ENCODE data around the gene CCDC167.

Gene CCDC167

DNA sequence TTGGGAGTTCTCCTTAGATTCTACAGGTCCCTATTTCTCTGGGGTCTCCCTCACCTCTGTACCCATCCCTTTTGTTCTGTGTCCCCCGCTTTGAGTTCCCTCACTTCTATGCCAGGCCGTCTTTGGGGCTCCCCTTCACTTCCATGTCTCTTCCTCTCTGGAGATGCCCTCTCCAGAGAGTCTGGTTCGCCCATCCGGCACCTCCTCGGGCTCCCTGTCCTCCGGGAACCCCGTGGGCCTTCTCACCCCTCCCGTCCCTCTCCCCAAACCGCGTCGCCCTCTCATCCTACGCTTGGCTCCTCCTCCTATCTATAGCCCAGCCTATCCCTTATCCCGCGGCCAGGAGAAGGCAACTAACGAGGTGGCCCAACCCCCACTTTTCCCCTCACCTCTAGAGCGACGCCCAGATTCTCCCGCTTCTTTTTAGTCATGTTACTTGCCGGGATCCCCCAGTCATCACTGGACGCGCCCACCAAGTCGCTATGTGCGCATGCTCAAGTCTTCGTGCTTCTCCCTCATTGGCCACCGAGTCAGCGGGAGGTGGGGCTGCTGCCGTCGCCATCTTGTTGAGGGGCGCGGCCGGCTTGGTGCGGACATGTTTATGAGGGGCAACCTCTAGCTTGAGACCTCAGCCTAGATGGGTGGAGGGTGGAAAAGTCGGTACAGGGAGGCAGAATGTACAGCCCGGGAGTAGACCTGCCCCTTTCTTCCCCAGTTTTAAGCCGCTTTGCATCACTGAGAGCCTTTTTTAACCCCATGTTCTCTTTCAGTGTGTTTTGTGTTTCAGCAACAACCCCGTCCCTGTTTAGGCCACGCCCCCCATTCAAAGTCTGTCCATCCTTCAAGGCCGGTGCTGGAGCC is at the start of gene CCDC167:
CCDC167 (minus strand) TSS at position 461 of the 861 bp plus-strand sequence; CDS start at position 431, 30 bp downstream.
- DNase-seq = peak; percentile 97

DNA sequence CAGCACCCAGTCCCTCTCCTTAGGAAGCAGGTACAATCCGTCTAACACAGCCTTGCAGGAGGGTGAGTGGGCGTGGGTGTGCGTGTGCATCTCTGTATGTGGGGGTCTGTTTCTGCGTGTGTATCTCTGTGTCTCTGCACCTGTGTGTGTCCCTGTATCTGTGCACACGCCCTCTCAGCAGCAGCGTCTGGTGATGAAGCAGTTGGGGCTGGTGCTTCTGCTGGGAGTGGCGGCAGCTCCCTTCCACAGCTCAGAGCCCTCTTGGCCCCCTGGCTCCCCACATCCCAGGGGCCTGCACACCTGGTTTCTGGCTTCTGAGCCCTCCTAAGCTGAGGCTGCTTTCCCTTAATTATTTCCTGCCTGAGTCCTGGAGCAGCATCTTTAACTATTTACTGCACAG is 49.5 kb upstream of the CCDC167 start:
- no peak for DNase-seq

DNA sequence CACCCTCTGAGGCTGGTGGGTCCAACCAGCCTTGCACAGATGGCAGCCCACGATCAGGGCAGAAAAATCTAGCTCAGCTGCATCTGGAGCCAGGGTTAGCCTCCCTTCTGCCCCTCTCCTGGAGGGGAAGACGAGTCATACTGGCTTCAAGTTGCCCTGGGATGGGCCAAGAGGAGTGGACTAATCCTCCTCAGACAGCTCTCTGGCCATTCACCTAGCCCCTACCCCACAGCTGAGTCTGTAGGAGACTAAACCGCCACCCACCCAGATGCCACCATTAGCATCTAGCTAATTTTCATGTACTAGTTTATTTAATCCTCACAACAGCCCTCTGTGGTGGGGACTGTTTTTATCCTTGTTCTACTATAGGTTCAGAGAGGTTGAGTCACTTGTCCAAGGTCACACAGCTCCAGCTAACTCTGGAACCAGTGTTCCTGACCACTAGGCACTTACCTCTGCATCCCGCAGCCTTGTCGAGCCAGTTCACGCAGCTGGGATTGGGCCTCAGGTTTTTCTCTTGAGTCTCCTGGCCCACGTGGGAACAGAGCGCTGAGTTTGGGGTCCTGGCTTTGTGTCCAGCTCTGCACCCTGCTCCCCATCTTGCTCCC is 48.5 kb upstream of the CCDC167 start:
- no peak for DNase-seq

DNA sequence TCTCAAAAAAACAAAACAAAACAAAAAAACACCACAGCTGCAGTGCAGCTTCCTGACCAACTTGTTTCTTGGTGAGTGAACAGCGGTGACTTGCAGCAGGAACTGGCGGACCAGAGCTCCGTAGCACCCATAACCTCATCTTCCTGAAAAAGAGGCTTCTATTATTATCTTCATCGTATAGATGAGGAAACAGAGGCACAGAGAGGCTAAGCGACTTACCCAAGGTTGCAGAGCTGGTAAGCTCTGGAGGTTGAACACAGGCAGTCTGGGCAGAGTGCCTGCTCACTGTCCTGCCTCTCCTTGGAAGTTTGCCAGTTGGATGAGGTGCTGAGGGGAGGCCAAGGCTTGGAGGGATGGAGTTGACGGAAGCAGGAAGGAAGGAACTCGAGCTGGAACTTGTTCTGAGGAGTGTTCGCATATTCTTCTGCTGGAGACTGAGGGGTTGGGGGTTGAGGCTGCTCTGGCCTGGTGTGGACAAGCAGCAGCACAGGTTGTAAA is 47.9 kb upstream of the CCDC167 start:
- peak; percentile 29 for DNase-seq

DNA sequence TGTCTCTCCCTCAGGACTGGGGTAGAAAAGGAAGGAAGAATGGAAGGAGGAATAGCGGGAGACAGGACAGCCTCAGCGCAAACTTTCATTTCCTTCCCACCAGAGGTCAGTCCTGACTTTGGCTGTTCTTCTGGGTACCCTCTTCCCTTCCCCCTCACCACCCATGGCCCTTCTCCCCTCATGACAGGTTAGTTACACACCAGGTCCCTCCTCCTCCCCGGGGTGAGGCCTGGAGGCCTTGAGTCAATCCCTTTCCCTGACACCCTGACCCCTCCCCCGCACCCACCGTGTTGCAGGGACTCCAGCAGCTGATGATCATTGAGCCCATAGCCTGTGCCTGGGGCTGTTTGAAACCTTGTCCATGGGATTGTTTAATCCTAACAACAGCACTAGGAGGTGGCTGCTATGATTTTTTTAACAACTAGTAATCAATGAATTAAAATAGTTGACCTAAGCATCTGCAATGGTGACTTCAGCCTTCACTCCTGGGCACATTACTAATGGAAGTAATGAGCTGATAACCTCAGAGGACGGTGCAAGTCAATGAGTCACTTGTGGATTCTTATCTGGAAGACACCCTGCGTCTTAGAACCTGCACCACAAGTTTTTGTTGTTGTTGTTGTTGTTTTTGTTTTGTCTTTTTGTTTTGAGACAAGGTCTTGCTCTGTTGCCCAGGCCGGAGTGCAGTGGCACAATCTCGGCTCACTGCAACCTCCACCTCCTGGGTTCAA is 46.6 kb upstream of the CCDC167 start:
- DNase-seq = no peak

DNA sequence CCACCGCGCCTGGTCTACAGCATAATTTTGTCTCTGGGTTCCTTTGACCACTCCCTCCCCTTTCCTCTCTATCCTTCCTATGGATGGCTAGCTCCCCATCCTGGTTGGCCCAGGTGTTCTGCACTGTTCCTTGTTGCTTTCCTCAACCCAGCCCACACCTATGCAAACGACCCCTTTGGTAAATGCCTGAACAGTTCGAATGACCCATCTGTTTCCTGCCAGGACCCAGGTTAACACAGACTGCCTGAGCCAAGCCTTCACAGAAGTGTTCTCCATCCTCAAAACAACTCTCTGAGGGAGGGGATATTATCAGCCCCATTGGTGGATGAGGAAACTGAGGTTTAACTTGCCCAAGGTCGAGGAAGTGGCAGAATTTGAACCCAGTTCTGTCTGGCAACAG is 44.8 kb upstream of the CCDC167 start:
- DNase-seq = no peak

DNA sequence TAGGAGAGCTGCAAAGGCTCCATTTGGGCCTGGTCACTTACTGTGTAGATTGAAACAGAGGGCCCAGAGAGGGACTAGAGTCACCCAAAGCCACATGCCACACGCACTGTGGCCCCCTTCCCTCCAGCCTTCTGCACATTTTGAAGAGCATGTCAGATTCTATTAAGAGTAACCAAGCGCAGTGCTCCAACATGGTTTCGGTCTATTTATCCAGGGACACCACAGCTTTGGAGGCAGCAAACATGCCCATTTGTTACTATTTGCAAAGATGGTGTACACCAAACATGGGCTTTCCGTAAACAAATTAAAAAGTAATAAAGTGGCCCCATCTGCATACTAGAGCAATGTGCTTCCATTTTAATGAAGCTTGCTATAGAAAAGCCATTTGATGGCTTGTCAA is 43.7 kb upstream of the CCDC167 start:
- DNase-seq = no peak

DNA sequence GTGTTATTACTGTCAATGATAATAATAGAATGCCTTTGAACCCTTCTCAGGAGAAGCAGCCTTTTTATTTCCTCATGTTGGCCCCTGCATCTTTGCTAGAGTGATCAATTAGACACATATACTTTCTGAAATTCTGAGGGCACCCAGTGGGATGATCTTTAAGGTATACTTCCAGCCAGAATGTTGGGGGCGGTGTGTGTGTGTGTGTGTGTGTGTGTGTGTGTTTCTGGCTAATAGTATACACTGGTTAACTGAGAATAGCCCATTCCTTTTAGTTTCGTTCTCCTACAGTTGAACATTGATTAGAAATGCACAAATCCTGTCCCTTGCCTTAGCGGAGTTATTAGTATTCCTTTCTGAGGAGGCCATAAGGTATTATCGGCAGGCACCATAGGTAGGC is 41.7 kb upstream of the CCDC167 start:
- no peak for DNase-seq

DNA sequence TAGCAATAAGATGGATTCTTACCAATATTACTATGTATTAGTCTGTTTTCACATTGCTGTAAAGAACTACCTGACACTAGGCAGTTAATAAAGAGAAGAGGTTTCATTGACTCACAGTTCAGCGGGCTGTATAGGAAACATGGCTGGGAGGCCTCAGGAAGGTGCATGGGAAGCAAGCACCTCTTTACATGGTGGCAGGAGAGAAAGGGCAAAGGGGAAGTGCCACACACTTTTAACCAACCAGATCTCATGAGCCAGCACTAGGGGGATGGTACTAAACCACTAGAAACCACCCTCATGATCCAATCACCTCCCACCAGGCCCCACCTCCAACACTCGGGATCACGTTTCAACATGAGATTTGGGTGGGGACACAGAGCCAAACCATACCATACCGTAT is 40.7 kb upstream of the CCDC167 start:
- DNase-seq = no peak

DNA sequence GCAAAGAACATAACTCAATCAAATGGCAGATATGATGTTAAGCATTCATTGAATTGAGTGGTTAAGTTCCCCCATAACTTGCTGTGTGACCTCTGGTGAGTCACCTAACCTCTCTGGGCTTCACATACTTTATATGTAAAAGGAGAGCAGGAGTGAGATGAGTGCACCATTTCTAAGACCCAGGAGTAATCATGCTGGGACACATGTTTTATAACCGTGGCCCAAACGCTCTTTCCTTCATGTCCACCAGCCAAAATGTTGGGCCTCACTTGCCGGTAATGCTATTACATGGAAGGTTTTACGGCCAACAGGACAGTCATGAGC is 40.3 kb upstream of the CCDC167 start:
- no peak for DNase-seq

DNA sequence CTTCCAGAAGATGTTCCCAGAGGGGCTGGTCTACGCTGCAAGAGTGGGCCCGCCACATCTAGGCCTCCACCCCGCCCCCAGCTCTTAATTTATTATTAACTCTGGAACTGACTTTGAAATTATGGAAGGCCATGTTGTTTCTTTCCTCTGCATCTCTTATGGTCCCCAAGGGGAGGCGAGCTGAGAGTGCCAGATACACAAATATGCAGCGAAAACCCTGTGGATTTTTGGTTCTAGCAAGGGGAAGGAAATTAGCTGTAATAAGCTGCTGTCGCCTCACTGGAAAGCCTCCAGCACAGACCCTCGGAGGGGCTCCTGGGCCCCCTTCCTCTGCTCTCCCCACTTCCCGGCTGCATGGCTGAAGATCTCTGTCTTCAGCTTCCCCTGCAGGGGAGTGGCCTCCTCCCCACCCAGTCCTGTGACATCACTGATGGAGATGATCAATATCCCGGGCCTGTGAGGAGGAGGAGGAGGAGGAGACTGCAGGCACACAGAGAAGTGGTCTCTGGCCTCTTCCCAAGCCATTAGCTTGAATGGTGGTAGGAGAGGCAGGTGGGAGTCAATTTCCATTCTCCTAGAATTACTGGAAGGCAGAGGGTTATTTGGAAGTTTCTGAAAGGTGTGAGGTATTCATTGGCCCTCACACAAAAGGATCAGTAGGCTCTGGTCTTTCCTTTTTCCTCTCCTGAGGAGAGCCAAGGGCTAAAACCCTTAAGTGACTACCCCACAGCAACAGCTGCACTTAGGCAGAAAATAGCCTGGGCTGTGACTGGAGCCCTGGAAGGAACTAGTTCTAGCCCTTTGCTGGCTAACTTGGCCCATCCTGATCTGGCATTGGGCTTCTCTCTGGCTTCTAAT is 39.7 kb upstream of the CCDC167 start:
- no peak for DNase-seq

DNA sequence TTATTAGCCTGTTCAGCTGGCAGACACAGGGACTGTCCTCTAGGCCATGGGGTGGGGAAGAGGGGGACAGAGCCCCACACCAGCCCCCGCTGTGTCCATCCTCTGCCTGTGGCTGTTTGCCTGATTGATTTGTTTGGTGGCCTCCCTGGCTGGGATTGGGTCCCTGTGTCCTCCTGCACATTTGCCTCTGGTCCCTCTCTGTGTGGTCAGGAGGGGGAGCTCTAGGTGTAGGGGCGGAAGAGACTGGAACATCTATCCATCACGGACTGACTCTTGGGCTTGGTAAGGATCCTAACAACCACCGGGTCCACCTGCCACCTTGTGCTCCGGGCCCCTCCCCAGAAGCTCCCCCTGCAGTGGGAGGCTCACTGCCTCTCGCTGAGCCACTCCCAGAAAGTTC is 38.4 kb upstream of the CCDC167 start:
- DNase-seq = no peak

DNA sequence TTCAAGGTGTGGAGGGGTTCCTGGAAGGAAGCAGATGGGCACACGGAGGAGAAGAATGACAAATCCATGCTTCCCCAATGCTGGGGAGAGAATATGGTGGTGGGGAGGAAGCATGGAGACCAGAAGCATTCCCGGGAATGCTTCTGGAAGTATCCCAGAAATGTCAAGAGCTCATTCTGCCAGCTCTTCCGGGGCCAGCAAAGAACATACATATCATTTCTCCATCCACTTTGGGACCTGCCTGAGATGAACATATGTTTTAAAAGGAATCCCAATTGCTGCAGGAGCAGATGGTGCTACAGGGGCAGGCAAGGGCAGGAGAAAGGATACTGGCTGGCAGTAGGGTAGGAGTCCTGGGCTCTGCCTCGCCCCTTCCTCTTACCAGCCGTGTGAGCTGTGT is 37.9 kb upstream of the CCDC167 start:
- no peak for DNase-seq

DNA sequence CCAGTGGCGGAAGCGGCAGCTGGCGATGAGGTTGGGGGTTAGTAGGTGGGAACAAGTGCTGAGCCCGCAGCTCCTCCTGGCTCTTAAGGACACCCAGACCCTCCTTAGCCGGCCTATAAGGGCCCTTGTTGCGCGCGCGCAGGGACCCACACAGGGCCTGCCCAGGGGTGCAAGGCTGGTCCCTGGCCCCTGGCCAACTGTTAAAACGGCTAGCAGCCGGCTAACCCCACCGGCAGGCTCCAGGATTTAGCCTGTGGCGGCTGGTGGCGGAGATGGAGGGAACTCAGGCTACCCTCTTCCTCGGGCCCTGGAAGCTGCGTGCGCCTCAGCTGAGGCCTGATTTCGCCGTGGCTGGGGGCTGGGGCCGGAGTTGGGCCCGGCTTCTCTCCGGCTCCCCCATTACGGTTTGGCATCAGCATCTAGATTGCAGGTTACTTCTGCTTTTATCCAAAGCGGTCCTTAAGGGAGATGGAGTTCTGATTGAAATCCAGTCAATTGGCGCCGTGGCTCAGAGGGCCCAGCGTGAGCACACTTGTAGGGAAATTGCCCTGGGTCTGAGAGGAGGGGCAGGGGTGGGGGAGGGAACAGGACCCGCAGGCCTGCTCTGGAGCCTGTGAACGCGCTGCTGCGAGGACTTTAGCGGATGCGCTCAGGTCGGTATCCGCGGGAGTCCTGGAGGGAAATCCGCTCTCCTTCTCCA is 36.9 kb upstream of the CCDC167 start:
- no peak for DNase-seq

DNA sequence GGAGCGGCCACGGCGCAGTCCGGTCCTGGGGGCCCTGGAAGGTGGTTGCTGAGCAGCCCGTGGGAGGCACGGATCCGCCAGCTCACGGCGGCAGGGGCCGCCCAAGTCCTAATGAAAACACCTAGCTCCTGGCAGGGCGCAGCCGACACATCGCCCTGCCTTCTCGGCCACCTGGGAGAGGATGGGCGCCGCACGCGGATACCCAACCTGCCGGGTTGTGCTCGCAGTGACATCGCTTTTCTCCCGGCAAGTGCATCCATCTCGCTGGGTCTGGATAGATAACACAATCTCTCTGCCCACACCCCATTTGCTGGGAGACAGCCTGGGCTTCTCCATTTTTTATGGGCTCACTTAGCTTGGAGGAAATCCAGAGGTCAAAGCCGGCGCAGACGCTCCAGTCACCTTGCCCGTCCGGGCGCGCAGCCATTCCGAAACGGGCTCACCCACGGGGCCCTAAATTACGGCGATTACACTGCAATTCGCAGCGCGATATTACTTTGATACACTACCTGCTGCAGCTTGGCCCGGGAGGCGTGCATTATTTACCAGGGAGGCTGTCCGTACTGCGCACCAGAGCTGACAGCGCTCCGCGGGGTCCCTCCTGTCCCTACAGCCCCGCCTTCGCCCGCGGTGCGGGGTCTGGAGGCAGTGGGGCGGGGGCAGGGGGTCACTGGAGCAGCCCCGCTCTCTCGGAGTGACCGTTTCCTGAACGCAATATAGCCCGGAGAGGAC is 36.2 kb upstream of the CCDC167 start:
- DNase-seq = no peak

DNA sequence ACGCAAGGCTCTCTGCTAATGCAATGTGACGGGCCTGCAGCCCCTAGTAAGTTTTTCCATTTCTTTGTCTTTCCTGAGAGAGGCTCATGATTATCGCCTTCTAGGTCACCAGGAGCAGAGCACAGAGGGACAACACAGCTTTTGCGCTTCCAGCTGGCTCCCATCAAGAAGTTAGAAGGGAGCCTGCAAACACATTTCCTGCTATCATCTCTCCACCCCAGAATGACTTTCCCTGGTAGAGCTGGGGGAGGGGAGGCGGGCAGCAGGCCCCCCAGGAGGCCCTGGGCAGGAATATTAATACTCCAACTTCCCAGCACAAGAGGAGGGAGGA is 35.7 kb upstream of the CCDC167 start:
- DNase-seq = no peak

DNA sequence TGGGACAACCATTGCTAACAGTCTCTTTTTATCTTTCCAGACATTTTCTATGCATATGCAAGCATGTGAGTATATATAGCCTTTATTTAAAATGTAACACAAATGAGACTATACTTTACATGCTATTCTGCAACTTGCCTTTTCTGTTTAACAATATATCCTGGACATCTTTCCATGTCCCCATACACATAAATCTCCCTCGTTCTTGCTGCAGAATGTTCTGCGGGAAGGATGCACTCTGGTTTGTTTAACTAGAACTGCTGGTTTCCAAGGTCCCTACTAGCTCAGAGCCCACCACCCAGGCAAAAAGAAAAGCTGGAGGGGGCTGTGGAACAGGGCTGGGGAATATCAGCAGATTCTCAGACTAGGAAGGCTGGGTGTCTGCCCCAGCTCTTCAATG is 35.2 kb upstream of the CCDC167 start:
- DNase-seq = no peak

DNA sequence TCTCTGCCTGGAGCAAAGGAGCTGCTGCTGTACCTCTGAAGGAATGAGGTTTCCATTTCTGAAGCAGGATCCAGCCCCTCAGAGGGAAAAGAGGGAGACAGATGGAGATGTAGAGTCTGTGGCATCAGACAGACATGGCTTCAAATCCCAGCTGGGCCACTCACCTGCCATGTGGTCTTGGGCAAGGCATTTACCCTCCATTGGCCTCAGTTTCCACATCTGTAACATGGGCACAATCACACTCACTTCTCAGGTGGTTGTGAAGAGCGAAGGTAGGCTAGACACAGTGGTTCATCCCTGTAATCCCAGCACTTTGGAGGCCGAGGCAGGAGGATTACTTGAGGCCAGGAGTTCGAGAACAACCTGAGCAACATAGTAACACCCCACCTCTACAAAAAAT is 32.4 kb upstream of the CCDC167 start:
- no peak for DNase-seq

DNA sequence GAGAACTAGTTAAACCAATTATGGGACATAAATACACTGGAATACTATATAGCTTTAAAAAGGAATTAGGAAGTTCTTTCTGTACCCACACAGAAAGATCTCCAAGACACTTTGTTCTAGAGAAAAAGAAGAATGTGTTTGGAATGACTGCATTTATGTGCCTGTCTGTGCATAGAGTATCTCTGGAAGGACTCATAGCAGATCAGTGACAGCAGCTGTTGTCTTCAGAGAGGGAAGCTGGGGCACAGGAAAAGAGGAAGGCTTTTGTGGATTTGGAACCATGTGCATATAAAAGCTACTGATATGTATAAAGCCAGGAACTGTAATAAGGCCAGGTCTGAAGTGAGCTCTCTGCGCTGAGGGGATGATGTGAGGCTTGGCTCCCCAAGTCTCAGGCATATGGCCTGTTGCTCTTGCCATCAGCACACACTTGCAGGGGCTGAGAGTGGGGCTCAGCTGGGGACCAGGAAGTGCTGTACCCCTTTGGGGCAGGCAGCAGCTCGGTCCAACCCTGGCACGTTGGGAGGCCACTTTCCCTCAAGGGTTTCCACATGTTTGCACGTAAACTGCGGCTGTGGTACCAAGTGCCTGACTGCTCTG is 31.8 kb upstream of the CCDC167 start:
- DNase-seq = no peak

DNA sequence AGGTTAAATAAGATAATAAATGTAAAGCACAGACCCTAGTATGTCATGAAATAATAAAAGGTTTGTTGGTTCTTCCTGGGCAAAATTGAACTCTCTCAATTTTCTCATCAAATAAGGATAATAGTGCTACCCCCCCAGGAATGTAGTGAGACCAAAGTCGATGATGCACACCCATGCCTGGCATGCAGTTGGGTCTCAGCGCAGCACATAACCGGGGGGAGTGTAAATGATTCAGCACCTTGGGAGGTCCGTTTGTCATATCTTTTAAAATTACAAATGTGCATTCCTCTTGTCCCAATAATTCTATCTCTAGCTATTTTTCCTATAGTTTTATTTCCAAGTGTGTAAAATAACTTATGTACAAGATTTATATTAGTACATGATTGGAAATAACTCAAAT is 31.3 kb upstream of the CCDC167 start:
- DNase-seq = no peak

DNA sequence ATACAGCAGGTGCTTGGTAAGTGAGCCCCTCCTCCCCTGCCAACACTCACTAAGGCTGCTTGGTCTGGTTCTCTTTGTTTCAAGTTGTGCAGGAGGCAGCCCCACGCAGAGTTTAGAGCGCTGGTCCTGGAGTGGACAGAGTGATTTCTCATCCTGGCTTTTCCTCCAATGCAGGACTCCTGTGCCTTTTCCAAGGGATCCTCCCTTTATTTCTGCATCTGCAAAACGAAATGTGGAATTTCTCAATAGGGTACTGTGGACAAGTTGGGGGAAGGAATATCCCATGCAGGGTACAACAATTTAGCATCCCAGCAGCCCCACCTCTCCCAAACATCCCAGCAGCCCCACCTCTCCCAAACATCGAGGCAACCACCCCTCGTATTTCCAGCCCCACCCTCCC is 30.6 kb upstream of the CCDC167 start:
- DNase-seq = no peak

Data from CD4-positive, alpha-beta T cell treated with Interleukin-12 subunit alpha and Interleukin-12 subunit beta, for 1 hour (primary cell).